HG03469 (cell line): ENCODE results near the gene CST6.

ENCODE experiments used
- ATAC-seq: cut with Tn5 transposase; IDR thresholded peaks from one replicate; pipeline ENCODE4 v1.9.1; 2021; ENCODE audit warnings: mild to moderate bottlenecking, moderate library complexity, moderate number of reproducible peaks; ENCODE audit not compliant: unreplicated experiment

The CST6 gene

GRCh38 chr11:66044757-66045156, 32.9 kb downstream of the CST6 start:
- no peak for ATAC-seq

- ATAC-seq: no peak
Measured at GRCh38 chr11:66045177-66045639, 33.4 kb downstream of the CST6 start.

- ATAC-seq: no peak
Measured at GRCh38 chr11:66046901-66047300, 35.1 kb downstream of the CST6 start.

GRCh38 chr11:66047541-66048365, 35.9 kb downstream of the CST6 start:
- no peak for ATAC-seq

- no peak for ATAC-seq
Measured at GRCh38 chr11:66048547-66049323, 36.9 kb downstream of the CST6 start, which contains the start of gene GAL3ST3. Gene GAL3ST3 (minus strand): TSS chr11:66049161. CDS start chr11:66045415, 3,746 bp downstream.

- ATAC-seq: no peak
Measured at GRCh38 chr11:66050581-66051231, 38.9 kb downstream of the CST6 start.

GRCh38 chr11:66051371-66051765, 39.6 kb downstream of the CST6 start:
- ATAC-seq: no peak

- ATAC-seq: peak; percentile 85
Measured at GRCh38 chr11:66051766-66052663, 40.2 kb downstream of the CST6 start, which contains the start of gene SF3B2. Gene SF3B2 (plus strand): TSS chr11:66052364. CDS start chr11:66052385, 21 bp downstream.

GRCh38 chr11:66052664-66052982, 40.8 kb downstream of the CST6 start:
- no peak for ATAC-seq

GRCh38 chr11:66055021-66055420, 43.2 kb downstream of the CST6 start:
- no peak for ATAC-seq

GRCh38 chr11:66056501-66056900, 44.7 kb downstream of the CST6 start:
- ATAC-seq: no peak

- ATAC-seq: no peak
Measured at GRCh38 chr11:66059966-66060680, 48.3 kb downstream of the CST6 start.

GRCh38 chr11:66061268-66061667, 49.5 kb downstream of the CST6 start:
- no peak for ATAC-seq

- ATAC-seq: no peak
Measured at GRCh38 chr11:66062408-66062807, 50.6 kb downstream of the CST6 start.
